Ishikawa (cell line): ENCODE measurements around the gene TMEM247.

Experiments
- FOXM1 ChIP-seq: IDR thresholded peaks from 2 replicates; pipeline ENCODE4 v1.6.1; 2012; ENCODE audit warnings: low read depth, borderline replicate concordance
- MAX ChIP-seq: IDR thresholded peaks from 2 replicates; pipeline ENCODE4 v1.6.1; 2012
- TCF12 ChIP-seq: IDR thresholded peaks from 2 replicates; pipeline ENCODE4 v1.6.1; 2012; ENCODE audit warnings: low read depth

DNA sequence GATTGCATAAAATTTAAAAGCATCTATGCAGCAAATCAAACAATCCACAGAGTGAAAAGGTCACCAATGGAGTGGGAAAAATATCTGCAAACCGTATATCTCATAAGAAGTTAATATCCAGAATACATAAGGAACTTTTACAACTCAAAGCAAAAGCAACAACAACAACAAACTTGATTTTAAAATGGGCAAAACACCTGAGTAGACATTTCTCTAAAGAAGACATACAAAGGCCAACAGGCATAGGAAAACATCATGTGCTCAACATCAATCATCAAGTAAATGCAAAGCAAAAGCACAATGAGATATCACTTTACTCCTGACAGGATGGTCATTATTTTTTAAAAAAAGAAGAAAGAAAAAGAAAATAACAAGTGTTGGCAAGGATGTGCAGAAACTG is 38.1 kb downstream of the TMEM247 start:
- TF ChIP-seq MAX, result no peak
- TF ChIP-seq TCF12, result no peak
- TF ChIP-seq FOXM1, result no peak
